EL (cell line): ENCODE results near the gene PARD3.
"Not testable (repeated sequence)": the region's sequence is repeated elsewhere in the genome, so short reads cannot be mapped to it uniquely, and the experiment has no call there.

ENCODE experiments used
- DNase-seq: peaks from one replicate; pipeline ENCODE4 v3.0.0-alpha.2; 2016

The PARD3 gene

GRCh38 chr10:34281661-34282582, 533.2 kb downstream of the PARD3 start:
- peak; percentile 4 for DNase-seq

- peak; percentile 95 for DNase-seq
These were observed 534.3 kb downstream of the PARD3 start for GRCh38 chr10:34280599-34281374.

GRCh38 chr10:34275626-34276130, 539.4 kb downstream of the PARD3 start:
- peak; percentile 13 for DNase-seq

- DNase-seq = no peak
These were observed 540.2 kb downstream of the PARD3 start for GRCh38 chr10:34274906-34275305.

GRCh38 chr10:34273340-34273739, 541.8 kb downstream of the PARD3 start:
- DNase-seq = no peak

- DNase-seq = no peak
These were observed 542.8 kb downstream of the PARD3 start for GRCh38 chr10:34272316-34272715.

- DNase-seq = not testable (repeated sequence)
These were observed 546.7 kb downstream of the PARD3 start for GRCh38 chr10:34268410-34268809.

- DNase-seq = no peak
These were observed 552.1 kb downstream of the PARD3 start for GRCh38 chr10:34262985-34263384.

- no peak for DNase-seq
These were observed 554.2 kb downstream of the PARD3 start for GRCh38 chr10:34260904-34261303.

- no peak for DNase-seq
These were observed 558.9 kb downstream of the PARD3 start for GRCh38 chr10:34256216-34256615.

GRCh38 chr10:34255035-34255434, 560.1 kb downstream of the PARD3 start:
- DNase-seq = no peak

- DNase-seq = peak; percentile 50
These were observed 560.5 kb downstream of the PARD3 start for GRCh38 chr10:34254596-34254995.

GRCh38 chr10:34252111-34252510, 563.0 kb downstream of the PARD3 start:
- no peak for DNase-seq

- DNase-seq = no peak
These were observed 563.9 kb downstream of the PARD3 start for GRCh38 chr10:34251177-34251576.

GRCh38 chr10:34250722-34251121, 564.4 kb downstream of the PARD3 start:
- DNase-seq = no peak

GRCh38 chr10:34249634-34250033, 565.5 kb downstream of the PARD3 start:
- no peak for DNase-seq

GRCh38 chr10:34247560-34247959, 567.5 kb downstream of the PARD3 start:
- DNase-seq = no peak

- DNase-seq = no peak
These were observed 570.2 kb downstream of the PARD3 start for GRCh38 chr10:34244756-34245484.

GRCh38 chr10:34241226-34242000, 573.7 kb downstream of the PARD3 start:
- no peak for DNase-seq

- DNase-seq = no peak
These were observed 575.1 kb downstream of the PARD3 start for GRCh38 chr10:34240039-34240438.

- DNase-seq = no peak
These were observed 577.1 kb downstream of the PARD3 start for GRCh38 chr10:34237898-34238455.

- no peak for DNase-seq
These were observed 578.2 kb downstream of the PARD3 start for GRCh38 chr10:34236931-34237330.
